ENCODE measurements around the gene IL1F10.
"Not testable (repeated sequence)": the region's sequence is repeated elsewhere in the genome, so short reads cannot be mapped to it uniquely, and the experiment has no call there.

IL1F10 gene

GRCh38 chr2:113080134-113080533, 12.4 kb downstream of the IL1F10 start:
- DNase-seq (ENCODE audit: insufficient read length, low spot score) = no peak
- no peak for TF ChIP-seq POLR2A (IDR thresholded peaks at IDR 0.05; ENCODE audit: low read depth, low read length)
- no peak for FAIRE-seq

- DNase-seq (ENCODE audit: insufficient read length, low spot score) (no peak), FAIRE-seq (no peak)
- no peak for TF ChIP-seq POLR2A (IDR thresholded peaks at IDR 0.05; ENCODE audit: low read depth, low read length)
These were observed 13.9 kb downstream of the IL1F10 start for GRCh38 chr2:113081488-113082210.

GRCh38 chr2:113083296-113083695, 15.5 kb downstream of the IL1F10 start:
- DNase-seq (ENCODE audit: insufficient read length, low spot score) (no peak), FAIRE-seq (no peak)
- TF ChIP-seq POLR2A (IDR thresholded peaks at IDR 0.05; ENCODE audit: low read depth, low read length) = no peak

- FAIRE-seq (no peak), DNase-seq (ENCODE audit: insufficient read length, low spot score) (no peak)
- no peak for TF ChIP-seq POLR2A (IDR thresholded peaks at IDR 0.05; ENCODE audit: low read depth, low read length)
These were observed 16.7 kb downstream of the IL1F10 start for GRCh38 chr2:113084249-113085000.

- FAIRE-seq = no peak
- no peak for TF ChIP-seq POLR2A (IDR thresholded peaks at IDR 0.05; ENCODE audit: low read depth, low read length)
- no peak for DNase-seq (ENCODE audit: insufficient read length, low spot score)
These were observed 17.8 kb downstream of the IL1F10 start for GRCh38 chr2:113085542-113085941.

GRCh38 chr2:113088213-113088992, 20.6 kb downstream of the IL1F10 start:
- no peak for TF ChIP-seq POLR2A (IDR thresholded peaks at IDR 0.05; ENCODE audit: low read depth, low read length)
- no peak for DNase-seq (ENCODE audit: insufficient read length, low spot score)
- FAIRE-seq = no peak

GRCh38 chr2:113089916-113090315, 22.1 kb downstream of the IL1F10 start:
- no peak for TF ChIP-seq POLR2A (IDR thresholded peaks at IDR 0.05; ENCODE audit: low read depth, low read length)
- DNase-seq (ENCODE audit: insufficient read length, low spot score) (no peak), FAIRE-seq (no peak)

- no peak for TF ChIP-seq POLR2A (IDR thresholded peaks at IDR 0.05; ENCODE audit: low read depth, low read length)
- FAIRE-seq (no peak), DNase-seq (ENCODE audit: insufficient read length, low spot score) (no peak)
These were observed 23.6 kb downstream of the IL1F10 start for GRCh38 chr2:113091231-113091896.

- no peak for FAIRE-seq
- no peak for TF ChIP-seq POLR2A (IDR thresholded peaks at IDR 0.05; ENCODE audit: low read depth, low read length)
- DNase-seq (ENCODE audit: insufficient read length, low spot score) = no peak
These were observed 25.3 kb downstream of the IL1F10 start for GRCh38 chr2:113092864-113093612.

GRCh38 chr2:113093613-113093977, 25.8 kb downstream of the IL1F10 start:
- FAIRE-seq (no peak), DNase-seq (ENCODE audit: insufficient read length, low spot score) (no peak)
- no peak for TF ChIP-seq POLR2A (IDR thresholded peaks at IDR 0.05; ENCODE audit: low read depth, low read length)

GRCh38 chr2:113096306-113096705, 28.5 kb downstream of the IL1F10 start:
- not testable (repeated sequence) for DNase-seq (ENCODE audit: insufficient read length, low spot score); FAIRE-seq

- not testable (repeated sequence) for FAIRE-seq; DNase-seq (ENCODE audit: insufficient read length, low spot score)
These were observed 29.3 kb downstream of the IL1F10 start for GRCh38 chr2:113096842-113097618.

- no peak for DNase-seq (ENCODE audit: insufficient read length, low spot score)
- FAIRE-seq = no peak
- TF ChIP-seq POLR2A (IDR thresholded peaks at IDR 0.05; ENCODE audit: low read depth, low read length) = no peak
These were observed 30.3 kb downstream of the IL1F10 start for GRCh38 chr2:113098041-113098440.
